NCI-H510A (cell line): ENCODE data around the gene CPEB1.
A peak's percentile ranks its signal among the peaks of the same experiment; 100 is the strongest.
"Not testable (repeated sequence)": the region's sequence is repeated elsewhere in the genome, so short reads cannot be mapped to it uniquely, and the experiment has no call there.

ENCODE experiments used
- DNase-seq: peaks from one replicate; lab custom pipeline; 2025; lab: John Stamatoyannopoulos, UW

The CPEB1 gene

DNA sequence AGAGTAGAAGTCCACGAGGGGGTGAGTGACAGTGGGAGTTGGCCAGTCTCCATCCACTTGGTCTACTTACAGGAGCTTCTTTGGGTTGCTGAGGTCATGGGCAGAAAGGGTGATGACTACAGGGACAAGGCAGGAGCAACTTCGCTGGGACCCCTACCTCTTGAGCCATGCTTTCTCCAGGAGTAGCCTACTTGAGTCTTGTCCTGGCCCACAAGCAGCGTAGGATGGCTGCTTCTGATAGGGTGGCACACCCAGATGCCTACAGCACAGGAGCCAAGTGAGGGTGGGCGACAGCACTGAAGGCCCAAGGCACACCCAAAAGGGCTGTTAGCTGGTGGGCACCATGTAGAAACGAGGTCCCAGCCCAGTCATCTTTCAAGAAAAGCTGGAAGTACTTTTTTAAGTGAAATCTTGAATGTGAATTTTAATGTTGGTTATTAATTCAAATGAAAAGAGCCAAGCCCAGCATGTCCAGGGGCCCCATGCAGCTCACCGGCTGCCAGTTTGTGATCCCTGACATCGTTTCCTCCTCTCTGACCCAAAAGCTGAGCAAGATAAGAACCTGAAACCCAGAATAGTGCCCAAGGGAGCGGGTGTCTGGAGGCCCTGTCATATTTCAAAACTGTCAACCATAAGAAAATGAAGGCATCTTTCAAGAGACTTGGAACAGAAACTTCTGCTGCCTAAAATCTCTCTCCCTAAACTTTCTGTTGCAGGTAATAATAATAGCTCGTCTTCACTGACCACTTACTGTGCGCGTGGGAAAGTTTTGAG is 2.2 kb upstream of the CPEB1 start:
- DNase-seq: no peak

DNA sequence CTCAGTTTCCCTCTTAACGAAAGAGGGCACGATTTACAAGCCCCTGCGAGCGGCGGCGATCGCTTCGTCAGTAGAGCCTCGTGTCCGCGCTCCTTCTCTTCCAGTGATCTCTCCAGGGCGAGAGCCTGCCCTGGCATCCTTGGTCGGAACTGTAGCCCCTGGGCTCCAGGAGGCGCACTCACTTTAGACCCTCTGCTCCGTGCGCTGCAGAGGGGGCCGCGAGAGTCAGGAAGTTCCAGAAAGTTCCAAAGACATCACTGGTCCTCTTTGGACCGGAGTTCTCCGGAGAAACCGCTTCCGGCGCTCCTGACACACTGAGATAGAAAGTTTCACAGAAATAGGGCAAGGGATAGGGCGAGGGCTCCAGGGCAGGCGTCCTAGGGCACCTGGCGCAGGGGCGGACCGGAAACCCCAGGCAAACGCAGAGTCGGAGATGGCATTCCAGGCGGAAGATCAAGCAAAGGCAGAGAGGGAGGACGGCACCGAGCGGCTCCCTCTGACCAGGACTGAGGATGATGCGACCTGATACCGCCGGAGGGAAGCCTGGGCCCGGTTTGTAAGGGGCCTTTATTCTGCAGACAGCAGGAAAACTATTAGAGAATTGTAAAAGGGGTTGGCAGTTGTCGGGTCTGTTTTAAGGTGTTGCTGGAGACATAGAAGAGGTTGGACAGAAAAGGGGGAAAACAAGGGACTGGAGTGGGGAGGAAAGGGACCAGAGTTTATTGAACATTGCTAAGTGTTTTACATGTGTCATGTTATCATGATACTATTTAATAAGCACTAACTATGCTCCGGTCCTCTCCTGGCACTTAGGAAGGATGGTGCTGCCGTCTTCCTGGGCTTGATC is 1.3 kb upstream of the CPEB1 start:
- no peak for DNase-seq

DNA sequence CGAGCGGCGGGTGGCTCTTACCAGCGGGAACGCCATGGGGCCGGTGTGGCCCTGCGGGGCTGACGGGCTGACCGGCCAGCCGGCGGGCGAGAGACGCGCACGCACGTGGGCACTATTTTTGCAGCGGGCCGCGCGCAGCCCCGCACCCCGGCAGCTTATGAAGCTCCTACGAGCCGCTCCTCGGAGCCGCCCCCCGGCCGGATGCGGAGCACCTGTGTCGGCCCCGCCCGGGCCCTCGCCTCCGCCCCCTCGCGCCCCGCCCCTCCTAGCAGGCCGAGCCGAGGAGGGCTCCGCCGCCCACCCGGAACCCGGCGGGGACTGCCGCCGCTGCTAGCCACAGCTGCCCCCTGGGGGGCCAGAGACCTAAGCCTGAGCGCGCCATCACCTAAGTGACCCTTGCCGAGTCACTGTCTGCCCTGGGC is 683 bp upstream of the CPEB1 start:
- no peak for DNase-seq

DNA sequence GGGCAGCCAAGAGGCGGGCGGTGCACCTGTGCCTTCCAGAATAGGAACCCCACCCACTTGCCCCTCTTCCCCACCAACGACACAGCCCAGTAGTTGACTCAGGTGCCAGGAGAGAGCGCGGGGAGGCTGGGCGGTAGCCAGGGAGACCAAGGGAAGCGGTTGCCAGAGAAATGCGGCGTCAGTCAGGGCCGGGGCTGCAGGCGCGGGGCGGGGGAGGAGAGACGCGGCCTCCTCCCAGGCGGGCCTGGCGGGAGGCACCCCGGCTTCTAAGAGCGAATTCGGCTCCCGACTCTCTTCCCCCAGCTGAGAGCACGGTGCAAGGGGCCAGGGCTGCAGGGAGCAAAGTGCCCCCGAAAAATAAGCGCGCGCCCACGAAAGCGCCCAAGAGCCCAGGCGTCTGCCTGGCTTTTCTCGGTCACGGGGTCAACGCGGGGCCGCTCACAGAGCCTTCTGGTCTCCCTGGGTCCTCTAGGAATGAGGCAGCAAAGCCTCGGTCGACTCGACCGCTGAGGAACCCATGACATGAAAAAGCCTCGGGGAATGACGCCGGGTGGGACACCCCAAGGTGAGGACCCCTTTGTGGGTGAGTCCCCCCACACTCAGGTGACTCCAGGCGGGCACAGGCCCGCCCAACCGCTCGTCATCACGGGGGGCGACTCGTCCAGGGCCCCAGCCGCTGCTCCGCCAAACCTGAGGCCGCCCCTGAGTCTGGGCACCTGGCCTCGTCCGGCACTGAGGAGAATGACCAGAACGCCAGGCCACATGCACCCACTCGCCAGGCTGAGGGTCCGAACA is 716 bp downstream of the CPEB1 start:
- DNase-seq: peak; percentile 31

DNA sequence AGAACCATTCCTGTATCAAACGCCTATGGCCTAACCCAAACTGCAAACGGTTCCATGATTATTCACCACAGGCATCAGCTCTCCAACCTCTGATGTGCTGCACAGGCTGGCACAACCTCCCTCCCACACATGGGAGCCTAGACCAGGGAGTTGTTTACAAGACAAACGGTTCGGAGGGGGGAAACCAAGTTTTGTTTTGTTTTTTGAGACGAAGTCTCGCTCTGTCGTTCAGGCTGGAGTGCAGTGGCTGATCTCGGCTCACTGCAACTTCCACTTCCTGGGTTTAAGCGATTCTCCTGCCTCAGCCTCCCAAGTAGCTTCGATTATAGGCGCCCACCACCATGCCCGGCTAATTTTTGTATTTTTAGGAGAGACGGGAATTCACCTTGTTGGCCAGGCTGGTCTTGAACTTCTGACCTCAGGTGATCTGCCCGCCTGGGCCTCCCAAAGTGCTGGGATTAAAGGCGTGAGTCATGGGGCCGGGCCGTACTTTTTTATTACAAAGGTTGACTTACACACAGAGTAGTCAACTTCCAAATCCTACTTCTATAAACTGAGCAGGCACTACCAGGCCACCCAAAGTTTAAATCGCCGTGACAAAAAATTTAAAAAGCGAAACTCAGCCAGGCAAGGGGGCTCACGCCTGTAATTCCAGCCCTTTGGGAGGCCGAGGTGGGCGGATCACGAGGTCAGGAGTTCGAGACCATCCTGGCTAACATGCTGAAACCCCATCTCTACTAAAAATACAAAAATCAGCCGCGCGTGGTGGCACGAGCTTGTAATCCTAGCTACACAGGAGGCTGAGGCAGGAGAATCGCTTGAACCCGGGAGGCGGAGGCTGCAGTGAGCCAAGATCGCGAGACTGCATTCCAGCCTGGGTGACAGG is 2.0 kb downstream of the CPEB1 start:
- not testable (repeated sequence) for DNase-seq

DNA sequence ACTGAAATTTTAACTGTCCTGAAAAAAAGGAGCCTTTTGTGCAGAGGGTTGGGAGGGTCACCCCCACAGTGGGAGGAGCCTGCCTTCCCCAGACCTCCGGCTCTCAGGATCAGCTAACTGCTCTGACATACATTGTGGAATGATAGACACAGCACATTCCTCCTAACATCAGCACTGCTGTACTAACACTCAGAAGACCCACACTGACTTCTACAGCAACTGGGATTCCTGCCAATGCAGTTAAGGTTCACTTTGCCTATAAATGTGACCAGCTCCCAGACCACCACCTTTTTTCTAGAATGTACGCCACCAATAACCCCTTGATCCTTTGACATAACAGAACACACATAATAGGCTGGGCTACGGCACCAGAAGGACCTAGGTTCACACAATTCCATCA is 3.2 kb downstream of the CPEB1 start:
- DNase-seq: no peak

DNA sequence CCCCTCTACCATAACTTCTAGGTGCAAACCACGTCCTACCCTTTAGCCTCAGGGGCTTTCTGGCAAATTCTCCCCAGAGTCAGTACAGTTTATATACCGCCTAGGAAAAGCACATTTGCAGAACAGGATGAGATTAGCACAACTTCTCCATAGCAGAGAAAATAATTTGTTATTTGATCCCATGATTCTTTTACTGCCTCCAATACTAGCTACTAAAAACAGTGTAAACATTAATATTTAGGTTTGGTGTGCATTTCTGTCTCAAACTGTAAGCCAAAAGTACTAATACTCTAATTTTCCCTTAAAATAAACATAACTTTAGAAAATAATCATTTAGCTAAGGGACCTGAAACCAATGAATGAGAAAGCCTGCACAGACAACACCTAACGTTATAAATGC is 4.5 kb downstream of the CPEB1 start:
- no peak for DNase-seq

DNA sequence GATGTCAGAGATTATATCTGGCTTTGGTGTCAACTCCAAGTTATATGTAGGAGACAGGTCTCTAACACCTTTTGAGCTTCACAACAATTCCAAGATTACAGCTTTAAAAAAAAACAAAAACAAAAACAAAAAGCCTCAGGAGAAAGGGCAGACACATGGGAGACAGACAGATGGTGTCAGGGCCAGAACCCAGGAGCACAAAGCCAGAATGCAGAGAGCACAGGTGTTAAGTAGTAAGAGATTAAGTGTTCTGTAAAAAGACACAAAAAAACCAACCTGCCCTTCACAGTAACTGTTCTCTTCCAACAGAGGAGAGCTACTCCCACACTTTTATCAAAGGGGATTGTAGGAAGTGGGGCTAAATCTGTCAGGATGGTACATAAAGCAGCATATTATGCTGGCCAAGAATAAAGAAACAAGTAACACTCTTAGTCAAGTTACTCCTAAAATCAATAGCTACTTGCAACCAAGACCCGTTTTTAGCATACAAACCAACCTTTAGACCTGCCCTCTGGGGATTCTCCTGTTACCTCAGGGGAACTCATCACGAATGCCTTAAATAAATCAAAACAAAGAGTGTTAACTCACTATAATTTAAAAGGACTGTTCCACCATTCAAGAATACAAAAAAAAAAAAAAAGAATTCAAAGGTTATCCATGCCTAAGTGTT is 5.9 kb downstream of the CPEB1 start:
- DNase-seq: no peak

DNA sequence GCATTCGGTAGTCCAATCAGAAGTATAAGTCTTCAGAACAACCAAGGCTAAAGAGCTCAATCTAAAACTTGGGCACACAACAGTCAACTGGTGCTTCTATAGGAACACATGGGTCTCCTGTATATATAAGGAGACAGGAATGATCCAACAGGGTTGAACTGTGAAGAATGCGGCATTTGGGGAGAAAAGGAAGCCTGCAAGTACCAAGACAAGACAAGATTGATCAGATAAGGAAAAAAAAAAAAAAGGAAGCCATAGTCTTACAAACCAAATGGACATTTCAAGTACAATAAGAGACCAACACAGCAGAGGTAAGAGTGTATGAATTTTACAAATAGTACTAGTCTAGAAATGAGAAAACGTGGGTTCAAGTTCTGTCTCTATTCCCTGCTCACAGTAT is 6.5 kb downstream of the CPEB1 start:
- no peak for DNase-seq

DNA sequence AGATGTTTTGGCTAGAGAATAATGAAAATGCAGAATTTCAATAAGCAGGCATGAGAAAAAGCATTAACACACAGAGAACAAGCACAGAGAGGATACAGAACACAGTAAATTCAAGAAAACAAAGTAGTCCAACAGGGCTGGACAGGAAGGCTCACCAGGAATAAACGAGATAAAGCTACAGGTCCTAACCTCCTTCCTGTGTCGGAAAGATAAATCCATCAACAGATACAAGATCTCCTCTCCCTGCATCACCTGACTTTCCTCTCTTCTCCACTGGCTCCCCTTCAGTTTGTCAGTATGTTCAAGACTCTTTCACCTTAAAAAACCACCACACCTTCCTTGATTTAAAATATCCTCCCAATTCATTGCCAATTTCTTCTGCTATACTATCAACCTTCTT is 11.4 kb downstream of the CPEB1 start:
- no peak for DNase-seq

DNA sequence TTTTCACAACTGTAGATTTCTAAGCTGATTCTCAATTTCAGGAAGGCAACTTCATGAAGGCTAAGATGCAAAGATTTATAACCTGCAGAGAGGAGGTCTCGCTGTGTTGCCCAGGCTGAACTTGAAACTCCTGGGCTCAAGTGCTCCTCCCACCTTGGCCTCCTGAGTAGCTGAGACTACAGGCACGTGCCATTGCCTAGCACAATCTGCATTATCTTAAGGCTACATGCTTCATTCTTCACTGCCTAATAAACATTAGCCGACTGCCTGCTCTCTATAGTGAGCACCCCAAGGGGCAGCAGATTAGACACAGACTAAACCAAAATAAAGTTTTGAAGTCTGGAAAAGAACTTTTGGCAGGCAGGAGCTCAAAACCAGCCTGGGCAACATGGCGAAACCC is 17.1 kb downstream of the CPEB1 start:
- DNase-seq: no peak

DNA sequence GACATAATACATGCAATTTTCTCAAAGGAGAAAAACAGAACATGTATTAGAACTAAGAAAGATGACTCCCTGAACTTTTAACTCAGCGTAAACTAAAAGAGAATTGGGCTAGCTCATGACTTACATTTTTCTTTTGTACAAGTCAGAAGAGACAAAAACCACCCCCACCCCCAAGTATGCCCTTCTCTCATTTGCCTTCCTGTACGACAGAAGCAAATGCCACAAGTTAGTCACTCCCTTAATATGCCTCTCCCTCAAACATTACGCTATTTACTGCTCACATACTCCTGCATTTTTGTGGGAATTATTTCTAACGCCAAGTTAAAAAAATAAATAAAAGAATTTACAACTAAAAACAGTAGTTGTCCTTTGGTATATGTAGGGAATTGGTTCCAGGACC is 22.0 kb downstream of the CPEB1 start:
- DNase-seq: no peak

DNA sequence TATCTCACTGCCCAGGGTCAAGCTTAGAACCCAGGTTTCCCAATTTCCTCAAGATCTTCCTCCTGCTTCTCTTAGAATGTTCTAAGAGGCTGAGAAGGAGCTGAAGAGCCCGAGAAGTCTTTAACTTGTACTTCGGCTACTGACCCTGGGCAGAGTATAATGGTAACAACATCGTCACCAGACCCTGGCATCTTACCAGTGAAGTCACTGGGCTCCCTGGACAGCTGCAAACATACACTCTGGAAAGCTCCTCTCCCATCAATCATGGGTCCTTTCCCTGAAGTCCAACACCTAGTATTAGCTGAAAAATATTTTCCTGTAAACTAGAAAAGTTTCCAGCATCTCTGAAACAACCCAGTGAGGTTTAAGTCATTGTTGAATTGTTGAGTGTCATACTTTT is 22.7 kb downstream of the CPEB1 start:
- DNase-seq: no peak

DNA sequence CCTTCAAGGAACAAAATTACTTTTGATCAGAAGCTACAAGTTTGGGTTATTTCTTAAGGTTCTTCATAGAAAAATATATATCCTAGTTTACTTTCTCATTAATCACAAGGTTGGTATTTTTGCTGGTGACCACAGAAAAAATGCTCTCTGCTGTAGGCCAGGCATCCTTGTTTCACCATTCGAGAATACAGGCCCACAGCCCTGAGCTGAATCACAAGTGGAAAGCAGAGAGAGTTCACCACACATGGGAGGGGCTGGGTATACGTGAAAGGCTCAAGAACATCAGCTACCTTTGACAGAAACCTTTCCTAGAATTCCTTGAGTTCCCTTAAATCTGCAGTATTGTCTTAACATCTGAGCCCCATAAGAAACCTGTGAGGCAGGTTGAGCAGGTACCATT is 23.2 kb downstream of the CPEB1 start:
- DNase-seq: no peak

DNA sequence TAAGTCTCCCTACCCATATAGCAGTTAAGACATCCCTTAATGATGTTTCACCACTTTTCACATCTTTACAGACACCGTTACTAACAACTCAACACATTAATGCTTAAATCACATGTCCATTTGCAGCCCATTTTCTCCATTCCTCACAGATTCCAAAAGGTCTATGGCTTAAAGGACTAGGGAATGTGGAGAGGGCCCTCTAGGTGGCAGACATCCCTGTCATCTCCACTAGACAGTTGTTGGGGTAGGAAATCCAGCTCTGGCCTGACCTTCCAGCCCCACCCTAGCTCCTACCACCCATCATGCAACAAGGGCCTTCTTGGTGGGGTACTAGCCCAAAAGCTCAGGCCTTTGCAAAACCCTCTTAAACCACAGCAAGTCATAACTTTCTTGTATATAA is 25.2 kb downstream of the CPEB1 start:
- no peak for DNase-seq

DNA sequence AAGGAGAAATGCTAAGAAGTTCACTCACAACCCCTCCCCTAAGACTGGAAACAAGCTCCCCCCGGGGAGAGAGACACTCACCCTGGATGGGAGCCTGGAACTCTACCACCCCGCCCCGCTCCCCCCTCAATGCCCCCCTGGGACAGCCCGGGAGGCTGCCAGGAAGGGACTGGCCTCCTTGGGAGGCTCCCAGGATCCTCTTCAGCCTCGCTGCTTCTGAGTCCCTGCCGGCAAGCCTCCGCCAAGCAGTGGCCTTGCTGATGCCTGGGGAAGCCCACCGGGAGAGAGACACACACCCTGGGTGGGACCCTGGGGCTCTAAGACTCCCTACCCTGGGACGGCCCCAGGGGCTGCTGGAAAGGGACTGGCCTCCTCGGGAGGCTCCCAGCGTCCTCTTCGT is 33.4 kb downstream of the CPEB1 start:
- no peak for DNase-seq

DNA sequence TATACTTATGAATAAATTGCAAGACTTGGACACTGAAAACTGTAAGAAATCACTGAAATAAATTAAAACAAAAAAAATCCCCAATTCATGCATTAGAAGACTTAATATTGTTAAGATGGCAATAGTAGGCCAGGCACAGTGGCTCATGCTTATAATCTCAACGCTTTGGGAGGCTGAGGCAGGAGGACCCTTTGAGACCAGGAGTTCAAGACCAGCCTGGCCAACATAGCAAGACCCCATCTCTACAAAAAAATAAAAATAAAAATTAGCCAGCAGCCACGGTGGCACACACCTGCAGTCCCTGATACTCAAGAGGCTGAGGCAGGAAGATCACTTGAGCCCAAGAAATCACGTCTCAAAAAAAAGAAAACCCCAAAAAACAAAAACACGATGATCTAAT is 35.8 kb downstream of the CPEB1 start:
- no peak for DNase-seq

DNA sequence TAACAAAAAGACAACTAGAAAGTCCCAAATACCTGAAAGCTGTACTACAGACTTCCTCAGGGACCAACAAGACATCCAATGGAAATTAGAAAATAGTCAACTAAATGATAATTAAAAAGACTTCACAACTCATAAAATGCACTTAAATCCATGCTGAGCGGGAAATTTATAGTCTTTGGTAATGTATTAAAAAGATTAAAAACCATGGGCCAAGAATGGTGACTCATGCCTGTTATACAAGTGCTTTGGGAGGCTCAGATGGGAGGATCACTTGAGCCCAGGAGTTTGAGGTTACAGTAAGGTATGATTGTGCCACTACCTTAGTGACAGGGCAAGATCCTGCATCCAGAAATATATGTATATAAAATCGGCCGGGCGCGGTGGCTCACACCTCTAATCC is 45.0 kb downstream of the CPEB1 start:
- DNase-seq: no peak

DNA sequence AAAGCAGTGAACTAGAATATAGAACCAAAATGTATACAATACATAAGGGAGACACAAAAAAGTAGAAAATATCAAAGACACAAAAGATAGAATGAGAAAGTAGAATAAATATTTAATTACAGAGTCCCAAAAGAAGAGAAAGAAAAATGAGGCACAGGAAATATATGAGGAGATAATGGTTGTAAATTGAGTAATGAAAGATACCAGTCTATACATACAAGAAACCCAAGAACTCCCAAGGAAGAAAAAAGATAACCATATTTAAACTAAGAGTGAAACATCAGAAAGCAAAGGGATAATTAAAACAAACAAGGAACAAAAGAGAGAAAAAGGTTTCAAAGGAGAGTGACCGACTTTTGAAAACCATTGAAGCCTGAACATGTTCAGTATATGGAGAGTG is 47.3 kb downstream of the CPEB1 start:
- no peak for DNase-seq

DNA sequence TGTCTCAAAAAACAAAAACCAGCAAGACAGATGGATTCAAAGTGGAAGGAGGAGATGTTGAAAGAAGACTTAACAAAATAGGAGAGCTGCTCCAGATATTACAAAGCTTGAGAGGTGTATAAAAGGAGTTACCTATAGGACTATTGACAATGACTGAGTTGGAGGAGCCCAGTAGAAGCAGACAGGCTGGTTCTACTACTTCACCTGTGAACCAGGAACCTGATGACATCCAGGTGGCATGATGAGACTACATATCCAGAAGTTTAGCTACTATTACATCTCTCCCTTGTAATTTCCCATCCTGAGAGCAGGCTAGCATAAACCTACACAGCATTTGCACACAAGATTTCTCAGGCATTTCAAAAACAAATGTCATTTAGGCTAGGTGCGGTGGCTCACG is 49.3 kb downstream of the CPEB1 start:
- no peak for DNase-seq

DNA sequence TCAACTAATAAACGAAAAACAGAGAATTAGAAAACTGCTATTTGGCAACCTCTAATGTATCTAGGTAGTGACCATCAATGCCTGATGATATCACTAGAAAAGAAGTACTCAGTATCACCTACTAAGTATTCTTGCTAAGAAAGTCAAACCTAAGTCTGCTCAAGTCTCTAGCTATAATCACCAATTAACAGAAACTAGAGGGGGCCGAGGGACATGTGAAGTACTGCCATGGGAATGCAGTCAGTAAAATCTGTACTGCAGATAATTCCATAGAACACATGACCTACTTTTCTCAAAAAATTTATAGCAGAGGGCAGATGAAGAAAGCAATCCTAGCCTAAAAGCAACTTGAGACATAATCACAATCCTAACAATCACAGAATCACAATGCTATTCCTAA is 51.4 kb downstream of the CPEB1 start:
- no peak for DNase-seq
